ENCODE measurements around the gene MAP7D2.
"Not testable (repeated sequence)": the region's sequence is repeated elsewhere in the genome, so short reads cannot be mapped to it uniquely, and the experiment has no call there.

MAP7D2 gene

DNA sequence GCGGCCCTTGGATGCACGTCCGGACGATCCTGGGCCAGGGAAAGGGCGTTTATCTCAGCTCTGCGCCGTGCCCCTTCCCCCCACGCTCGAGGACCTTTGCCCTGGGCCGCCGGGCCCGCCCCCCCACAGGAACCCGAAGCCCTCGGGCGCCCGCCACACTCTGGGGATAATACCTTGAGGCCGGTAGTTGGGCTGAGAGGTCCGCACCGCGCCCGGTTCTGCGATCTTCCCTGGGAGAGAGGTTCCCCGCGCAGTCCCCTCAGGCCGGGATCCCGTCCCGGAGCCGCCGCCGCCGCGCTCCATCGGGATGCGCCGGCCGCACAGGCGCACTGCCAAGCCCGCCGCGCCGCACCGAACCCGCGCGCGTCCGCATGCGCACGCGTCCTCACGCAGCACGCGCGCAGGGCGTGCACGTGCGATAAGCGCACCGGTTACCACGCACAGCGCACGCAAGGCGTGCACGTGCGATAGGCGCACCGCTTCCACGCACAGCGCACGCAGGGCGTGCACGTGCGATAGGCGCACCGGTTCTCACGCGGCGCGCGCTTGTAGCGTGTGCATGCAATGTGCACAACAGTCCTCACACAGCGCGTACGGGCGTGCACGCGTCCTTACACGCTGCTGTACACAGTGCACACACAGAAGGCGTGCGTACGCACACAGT lies at the start of gene MAP7D2:
Gene MAP7D2 (minus strand): TSS at position 331 of the 664 bp plus-strand sequence. CDS start 28 bp downstream, at position 303.
- Histone ChIP-seq H3K9ac (ENCODE audit: low read length) (no peak within 1 kb of the TSS), H3K4me1 (ENCODE audit: low read length) (peaks cover 17% of the 10 kb centered on the region), H3K36me3 (replicated peaks; ENCODE audit: low read depth, low read length) (no peaks in the 10 kb centered on the region), H3K79me2 (ENCODE audit: low read length) (no peaks in the 10 kb centered on the region), H3K4me2 (ENCODE audit: low read length) (no peak within 1 kb of the TSS), H4K20me1 (ENCODE audit: insufficient read depth, low read length) (no peaks in the 10 kb centered on the region), H3K27me3 (ENCODE audit: low read depth, low read length) (no peaks in the 10 kb centered on the region), H3K27ac (ENCODE audit: low read length) (no peak within 1 kb of the TSS), H3K4me3 (ENCODE audit: low read length) (no peak within 1 kb of the TSS), H2AFZ (ENCODE audit: low read depth, low read length) (no peak within 1 kb of the TSS), H3K9me3 (ENCODE audit: insufficient read depth, low read length) (no peaks in the 10 kb centered on the region)
- TF ChIP-seq, protein P1, sequence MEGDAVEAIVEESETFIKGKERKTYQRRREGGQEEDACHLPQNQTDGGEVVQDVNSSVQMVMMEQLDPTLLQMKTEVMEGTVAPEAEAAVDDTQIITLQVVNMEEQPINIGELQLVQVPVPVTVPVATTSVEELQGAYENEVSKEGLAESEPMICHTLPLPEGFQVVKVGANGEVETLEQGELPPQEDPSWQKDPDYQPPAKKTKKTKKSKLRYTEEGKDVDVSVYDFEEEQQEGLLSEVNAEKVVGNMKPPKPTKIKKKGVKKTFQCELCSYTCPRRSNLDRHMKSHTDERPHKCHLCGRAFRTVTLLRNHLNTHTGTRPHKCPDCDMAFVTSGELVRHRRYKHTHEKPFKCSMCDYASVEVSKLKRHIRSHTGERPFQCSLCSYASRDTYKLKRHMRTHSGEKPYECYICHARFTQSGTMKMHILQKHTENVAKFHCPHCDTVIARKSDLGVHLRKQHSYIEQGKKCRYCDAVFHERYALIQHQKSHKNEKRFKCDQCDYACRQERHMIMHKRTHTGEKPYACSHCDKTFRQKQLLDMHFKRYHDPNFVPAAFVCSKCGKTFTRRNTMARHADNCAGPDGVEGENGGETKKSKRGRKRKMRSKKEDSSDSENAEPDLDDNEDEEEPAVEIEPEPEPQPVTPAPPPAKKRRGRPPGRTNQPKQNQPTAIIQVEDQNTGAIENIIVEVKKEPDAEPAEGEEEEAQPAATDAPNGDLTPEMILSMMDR (IDR thresholded peaks at IDR 0.05; ENCODE audit: low read depth, low read length): no peak
- TF ChIP-seq EZH2phosphoT487 (IDR thresholded peaks at IDR 0.05; ENCODE audit: low read depth): no peak

DNA sequence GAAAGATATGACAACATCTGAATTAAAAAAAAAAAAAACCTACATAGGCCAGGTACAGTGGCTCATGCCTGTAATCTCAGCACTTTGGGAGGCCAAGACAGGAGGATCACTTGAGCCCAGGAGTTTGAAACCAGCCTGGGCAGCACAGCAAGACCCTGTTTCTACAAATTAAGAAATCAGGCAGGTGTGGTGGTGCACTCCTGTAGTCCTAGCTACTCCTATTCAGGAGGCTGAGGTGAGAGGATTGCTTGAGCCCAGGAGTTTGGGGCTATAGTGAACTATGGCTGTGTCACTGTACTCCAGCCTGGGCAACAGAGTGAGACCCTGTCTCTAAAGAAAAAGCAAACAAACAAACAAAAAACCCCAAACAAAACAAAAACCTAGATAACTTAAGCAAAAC lies 45.8 kb upstream of the MAP7D2 start:
- not testable (repeated sequence) for H4K20me1 ChIP-seq (ENCODE audit: insufficient read depth, low read length); H3K27ac ChIP-seq (ENCODE audit: low read length); H3K4me3 ChIP-seq (ENCODE audit: low read length); H3K9me3 ChIP-seq (ENCODE audit: insufficient read depth, low read length); H3K9ac ChIP-seq (ENCODE audit: low read length); H3K79me2 ChIP-seq (ENCODE audit: low read length); H3K4me1 ChIP-seq (ENCODE audit: low read length); H3K4me2 ChIP-seq (ENCODE audit: low read length); H2AFZ ChIP-seq (ENCODE audit: low read depth, low read length); H3K27me3 ChIP-seq (ENCODE audit: low read depth, low read length)
- peaks cover 23% of the 10 kb centered on the region for H3K36me3 ChIP-seq (replicated peaks; ENCODE audit: low read depth, low read length)

DNA sequence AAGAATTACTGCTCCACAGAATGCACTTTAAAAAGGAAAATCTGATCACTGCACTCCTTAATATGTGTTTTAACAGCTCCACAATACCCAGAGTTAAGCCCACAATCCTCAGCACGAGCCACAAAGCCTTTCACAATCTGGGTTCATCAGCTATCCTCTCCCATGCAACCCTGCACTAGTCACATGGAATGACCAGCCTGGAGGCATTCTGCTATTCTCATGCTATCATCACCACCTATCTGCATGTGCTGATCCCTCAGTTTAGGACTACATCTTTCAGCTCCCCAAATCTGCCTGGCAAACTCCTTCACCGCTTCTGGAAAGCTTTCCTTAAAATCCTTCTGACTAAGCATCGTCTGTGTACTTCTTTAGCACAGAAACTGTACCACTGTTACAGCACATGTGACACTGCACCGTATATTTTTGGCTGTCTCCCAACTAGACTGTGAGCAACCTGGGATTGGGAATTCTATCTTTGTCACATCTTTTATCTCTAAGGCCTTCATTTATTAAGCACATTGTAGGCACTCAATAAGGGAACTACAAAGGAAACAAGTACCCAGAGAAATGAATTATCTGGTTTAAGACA lies 43.2 kb upstream of the MAP7D2 start:
- H3K9me3 ChIP-seq (ENCODE audit: insufficient read depth, low read length): no peaks in the 10 kb centered on the region
- no peak overlapping the region for H3K4me2 ChIP-seq (ENCODE audit: low read length)
- no peaks in the 10 kb centered on the region for H3K27me3 ChIP-seq (ENCODE audit: low read depth, low read length)
- H4K20me1 ChIP-seq (ENCODE audit: insufficient read depth, low read length): no peaks in the 10 kb centered on the region
- H3K36me3 ChIP-seq (replicated peaks; ENCODE audit: low read depth, low read length): peaks cover 36% of the 10 kb centered on the region
- no peaks in the 10 kb centered on the region for H3K79me2 ChIP-seq (ENCODE audit: low read length)
- H3K27ac ChIP-seq (ENCODE audit: low read length): no peak overlapping the region
- H3K9ac ChIP-seq (ENCODE audit: low read length): no peak overlapping the region
- TF ChIP-seq, protein P1 (IDR thresholded peaks at IDR 0.05; ENCODE audit: low read depth, low read length): no peak
- TF ChIP-seq EZH2phosphoT487 (IDR thresholded peaks at IDR 0.05; ENCODE audit: low read depth): no peak
- H3K4me3 ChIP-seq (ENCODE audit: low read length): no peak overlapping the region
- H3K4me1 ChIP-seq (ENCODE audit: low read length): no peaks in the 10 kb centered on the region
- no peak overlapping the region for H2AFZ ChIP-seq (ENCODE audit: low read depth, low read length)

DNA sequence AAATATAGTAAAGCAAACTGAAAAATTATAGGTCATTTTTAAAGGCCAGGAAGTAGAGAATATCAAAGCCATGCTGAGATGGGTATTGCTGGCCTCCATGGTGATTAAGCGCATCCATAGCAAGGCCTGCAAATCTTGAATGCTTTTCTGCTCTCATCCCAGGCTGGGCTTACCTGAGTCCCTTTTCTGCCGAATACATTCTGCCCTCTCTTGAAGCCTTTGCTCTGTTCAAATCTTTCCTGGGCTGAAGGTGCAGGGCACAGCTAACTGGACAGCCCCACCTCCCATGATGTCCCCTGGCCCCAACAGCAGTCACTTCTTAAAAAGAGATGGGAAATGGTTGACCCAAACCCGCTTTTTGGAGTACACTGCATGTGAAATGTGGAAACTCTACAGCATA lies 35.0 kb upstream of the MAP7D2 start:
- no peak overlapping the region for H3K27ac ChIP-seq (ENCODE audit: low read length)
- no peak overlapping the region for H2AFZ ChIP-seq (ENCODE audit: low read depth, low read length)
- no peak for TF ChIP-seq EZH2phosphoT487 (IDR thresholded peaks at IDR 0.05; ENCODE audit: low read depth)
- TF ChIP-seq, protein P1 (IDR thresholded peaks at IDR 0.05; ENCODE audit: low read depth, low read length): no peak
- H4K20me1 ChIP-seq (ENCODE audit: insufficient read depth, low read length): no peaks in the 10 kb centered on the region
- peaks cover 10% of the 10 kb centered on the region for H3K4me1 ChIP-seq (ENCODE audit: low read length)
- H3K27me3 ChIP-seq (ENCODE audit: low read depth, low read length): no peaks in the 10 kb centered on the region
- no peak overlapping the region for H3K4me2 ChIP-seq (ENCODE audit: low read length)
- peaks cover 43% of the 10 kb centered on the region for H3K36me3 ChIP-seq (replicated peaks; ENCODE audit: low read depth, low read length)
- H3K9ac ChIP-seq (ENCODE audit: low read length): no peak overlapping the region
- no peak overlapping the region for H3K4me3 ChIP-seq (ENCODE audit: low read length)
- no peaks in the 10 kb centered on the region for H3K9me3 ChIP-seq (ENCODE audit: insufficient read depth, low read length)
- H3K79me2 ChIP-seq (ENCODE audit: low read length): no peaks in the 10 kb centered on the region
